ENCODE measurements around the gene CHD9. TPM values are rescaled to one million over a fixed set of nuclear protein-coding genes. Genes with fewer than 3 reads are reported as not detected.

CHD9 gene
- total RNA-seq, 1 experiment from 2014 or later, result 18.9 TPM

DNA sequence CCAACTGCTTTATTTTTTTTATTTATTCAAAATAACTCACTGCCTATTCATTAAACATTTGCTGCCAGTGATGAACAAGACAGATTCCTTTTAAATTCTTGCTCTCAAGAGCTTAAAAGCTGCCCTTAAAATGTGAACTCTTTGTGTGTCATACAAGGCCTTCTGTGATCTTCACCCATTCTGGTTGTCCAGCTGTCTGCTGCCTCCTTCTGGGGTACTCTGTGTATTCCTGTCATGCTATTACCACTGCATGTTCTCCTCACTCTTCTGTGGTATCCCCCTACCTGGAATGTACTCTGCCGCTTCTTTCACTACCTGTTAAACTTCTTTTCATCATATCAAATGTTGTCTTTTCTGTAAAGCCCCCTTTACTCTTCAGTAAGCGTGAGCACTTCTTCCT lies 165.8 kb downstream of the CHD9 start:
- Histone ChIP-seq H3K27ac (ENCODE audit: low read depth, low read length) (no peak overlapping the region), H2AFZ (ENCODE audit: low read depth, low read length, poor library complexity, severe bottlenecking) (no peak overlapping the region), H3K9me2 (ENCODE audit: insufficient read depth) (no peaks in the 10 kb centered on the region), H3K79me2 (ENCODE audit: insufficient read depth, low read length) (no peaks in the 10 kb centered on the region; the same call in 1 of the 2 replicates), H3K9me3 (ENCODE audit: control insufficient read depth in 1 of 2, insufficient read depth in 1 of 2, low read depth in 1 of 2, low read length in 2 of 2) (no peaks in the 10 kb centered on the region), H3K27me3 (ENCODE audit: insufficient read depth, low read length) (no peaks in the 10 kb centered on the region), H3K36me3 (ENCODE audit: control insufficient read depth in 1 of 2, insufficient read depth in 2 of 2, low read length in 2 of 2) (no peaks in the 10 kb centered on the region), H4K20me1 (ENCODE audit: insufficient read depth) (no peaks in the 10 kb centered on the region), H3K4me3 (replicated peaks in 1 of 2; ENCODE audit: low read depth in 1 of 2, low read length in 2 of 2) (no peak overlapping the region), H3K9ac (ENCODE audit: low read length) (no peak overlapping the region), H3K4me2 (ENCODE audit: low read length) (no peak overlapping the region), H3K4me1 (ENCODE audit: control insufficient read depth in 1 of 2, insufficient read depth in 2 of 2, low read length in 2 of 2) (0 out of 4 replicates have a peak, but pooled peaks cover 0 to 3% of the 10 kb centered on the region in 2 experiments)
- TF ChIP-seq, protein P1, sequence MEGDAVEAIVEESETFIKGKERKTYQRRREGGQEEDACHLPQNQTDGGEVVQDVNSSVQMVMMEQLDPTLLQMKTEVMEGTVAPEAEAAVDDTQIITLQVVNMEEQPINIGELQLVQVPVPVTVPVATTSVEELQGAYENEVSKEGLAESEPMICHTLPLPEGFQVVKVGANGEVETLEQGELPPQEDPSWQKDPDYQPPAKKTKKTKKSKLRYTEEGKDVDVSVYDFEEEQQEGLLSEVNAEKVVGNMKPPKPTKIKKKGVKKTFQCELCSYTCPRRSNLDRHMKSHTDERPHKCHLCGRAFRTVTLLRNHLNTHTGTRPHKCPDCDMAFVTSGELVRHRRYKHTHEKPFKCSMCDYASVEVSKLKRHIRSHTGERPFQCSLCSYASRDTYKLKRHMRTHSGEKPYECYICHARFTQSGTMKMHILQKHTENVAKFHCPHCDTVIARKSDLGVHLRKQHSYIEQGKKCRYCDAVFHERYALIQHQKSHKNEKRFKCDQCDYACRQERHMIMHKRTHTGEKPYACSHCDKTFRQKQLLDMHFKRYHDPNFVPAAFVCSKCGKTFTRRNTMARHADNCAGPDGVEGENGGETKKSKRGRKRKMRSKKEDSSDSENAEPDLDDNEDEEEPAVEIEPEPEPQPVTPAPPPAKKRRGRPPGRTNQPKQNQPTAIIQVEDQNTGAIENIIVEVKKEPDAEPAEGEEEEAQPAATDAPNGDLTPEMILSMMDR (IDR thresholded peaks at IDR 0.05 in 2 of 3, conservative IDR thresholded peaks at IDR 0.05 in 1 of 3; ENCODE audit: borderline replicate concordance in 1 of 3, insufficient read depth in 1 of 3, low read depth in 2 of 3, low read length in 2 of 3), result peak in 1 of 3 experiments; percentile 5; a peak in 1 of 6 replicates
- peak; percentile 24; the same call in 1 of the 2 replicates for TF ChIP-seq RAD21 (IDR thresholded peaks at IDR 0.05; ENCODE audit: low read depth)
- no peak for TF ChIP-seq YY1 (IDR thresholded peaks at IDR 0.05; ENCODE audit: extremely low read depth, insufficient replicate concordance, low read depth, low read length)
- no TSS peak for BruUV-seq (replicated peaks)
- DNase-seq (ENCODE audit: low read depth, low spot score), result no peak
- intact Hi-C loops (cut with micrococcal nuclease), result no loop called here
- no peak for ATAC-seq
- ChIA-PET RAD21 (ENCODE audit: low non-redundant PET in 1 of 2, low total read pairs in 2 of 2, uncharacterized antibody in 2 of 2, unreplicated experiment in 2 of 2) (no interaction called here), POLR2A (no interaction called here), CTCF (interaction anchor here (1.0 kb wide), 1 partner anchor 63 kb away, joined by 3 read pairs; no protein-coding TSS in a partner anchor)

DNA sequence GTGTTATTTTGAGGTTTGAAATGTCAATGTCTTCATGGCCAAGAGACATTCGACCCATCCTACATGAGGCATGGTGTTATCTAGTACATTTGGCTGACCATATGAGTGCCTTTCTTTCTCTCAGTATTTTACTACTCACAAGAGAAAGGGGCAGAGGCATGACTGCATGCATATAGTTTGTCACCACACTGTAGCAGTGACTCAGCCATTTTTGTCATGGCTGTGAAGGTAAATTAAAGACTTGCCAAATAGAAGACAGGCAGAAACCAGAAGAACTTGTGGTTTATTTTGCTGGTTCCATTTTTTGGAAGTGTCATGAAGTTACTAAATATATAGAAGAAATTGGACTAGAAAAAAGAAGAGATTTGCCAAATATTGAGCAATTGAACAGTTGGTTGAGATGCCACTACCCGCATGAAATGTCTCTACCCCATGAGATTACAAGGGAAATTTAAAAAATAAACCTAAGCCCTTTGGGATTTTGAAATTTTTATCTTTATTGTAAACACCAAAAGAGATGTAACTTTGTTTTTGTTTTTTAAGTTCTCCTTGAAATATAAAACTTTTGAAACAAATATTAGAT lies 170.3 kb downstream of the CHD9 start:
- Histone ChIP-seq H2AFZ (ENCODE audit: low read depth, low read length, poor library complexity, severe bottlenecking) (no peak overlapping the region), H3K27me3 (ENCODE audit: insufficient read depth, low read length) (no peaks in the 10 kb centered on the region), H3K9ac (ENCODE audit: low read length) (no peak overlapping the region), H3K79me2 (ENCODE audit: insufficient read depth, low read length) (no peaks in the 10 kb centered on the region), H3K27ac (ENCODE audit: low read depth, low read length) (no peak overlapping the region), H3K36me3 (ENCODE audit: control insufficient read depth in 1 of 2, insufficient read depth in 2 of 2, low read length in 2 of 2) (peaks cover 3 to 7% of the 10 kb centered on the region in 2 experiments; a peak in 2 of 4 replicates), H3K4me2 (ENCODE audit: low read length) (no peak overlapping the region), H3K9me2 (ENCODE audit: insufficient read depth) (no peaks in the 10 kb centered on the region), H3K4me3 (replicated peaks in 1 of 2; ENCODE audit: low read depth in 1 of 2, low read length in 2 of 2) (no peak overlapping the region), H3K9me3 (ENCODE audit: control insufficient read depth in 1 of 2, insufficient read depth in 1 of 2, low read depth in 1 of 2, low read length in 2 of 2) (no peaks in the 10 kb centered on the region), H4K20me1 (ENCODE audit: insufficient read depth) (no peaks in the 10 kb centered on the region), H3K4me1 (ENCODE audit: control insufficient read depth in 1 of 2, insufficient read depth in 2 of 2, low read length in 2 of 2) (0 out of 4 replicates have a peak, but pooled peaks cover 0 to 3% of the 10 kb centered on the region in 2 experiments)
- intact Hi-C loops (cut with micrococcal nuclease), result no loop called here
- no TSS peak for BruUV-seq (replicated peaks)
- CTCF ChIA-PET, result no interaction called here
- DNase-seq (ENCODE audit: low read depth, low spot score), result no peak
- TF ChIP-seq JUND (IDR thresholded peaks at IDR 0.05) (no peak), EGR1 (IDR thresholded peaks at IDR 0.05; ENCODE audit: low read depth) (no peak), ELF1 (IDR thresholded peaks at IDR 0.05; ENCODE audit: borderline replicate concordance, low read depth) (no peak), TCF7L2 (IDR thresholded peaks at IDR 0.05; ENCODE audit: borderline replicate concordance, extremely low read depth, insufficient read depth, insufficient read length) (no peak), ZFX (IDR thresholded peaks at IDR 0.05) (no peak)
- TF ChIP-seq, protein P2, sequence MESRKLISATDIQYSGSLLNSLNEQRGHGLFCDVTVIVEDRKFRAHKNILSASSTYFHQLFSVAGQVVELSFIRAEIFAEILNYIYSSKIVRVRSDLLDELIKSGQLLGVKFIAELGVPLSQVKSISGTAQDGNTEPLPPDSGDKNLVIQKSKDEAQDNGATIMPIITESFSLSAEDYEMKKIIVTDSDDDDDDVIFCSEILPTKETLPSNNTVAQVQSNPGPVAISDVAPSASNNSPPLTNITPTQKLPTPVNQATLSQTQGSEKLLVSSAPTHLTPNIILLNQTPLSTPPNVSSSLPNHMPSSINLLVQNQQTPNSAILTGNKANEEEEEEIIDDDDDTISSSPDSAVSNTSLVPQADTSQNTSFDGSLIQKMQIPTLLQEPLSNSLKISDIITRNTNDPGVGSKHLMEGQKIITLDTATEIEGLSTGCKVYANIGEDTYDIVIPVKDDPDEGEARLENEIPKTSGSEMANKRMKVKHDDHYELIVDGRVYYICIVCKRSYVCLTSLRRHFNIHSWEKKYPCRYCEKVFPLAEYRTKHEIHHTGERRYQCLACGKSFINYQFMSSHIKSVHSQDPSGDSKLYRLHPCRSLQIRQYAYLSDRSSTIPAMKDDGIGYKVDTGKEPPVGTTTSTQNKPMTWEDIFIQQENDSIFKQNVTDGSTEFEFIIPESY (IDR thresholded peaks at IDR 0.05; ENCODE audit: extremely low read depth, insufficient replicate concordance, low read length), result no peak
- TF ChIP-seq, protein P3, sequence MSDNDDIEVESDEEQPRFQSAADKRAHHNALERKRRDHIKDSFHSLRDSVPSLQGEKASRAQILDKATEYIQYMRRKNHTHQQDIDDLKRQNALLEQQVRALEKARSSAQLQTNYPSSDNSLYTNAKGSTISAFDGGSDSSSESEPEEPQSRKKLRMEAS (IDR thresholded peaks at IDR 0.05), result no peak
- TF ChIP-seq, protein P4, sequence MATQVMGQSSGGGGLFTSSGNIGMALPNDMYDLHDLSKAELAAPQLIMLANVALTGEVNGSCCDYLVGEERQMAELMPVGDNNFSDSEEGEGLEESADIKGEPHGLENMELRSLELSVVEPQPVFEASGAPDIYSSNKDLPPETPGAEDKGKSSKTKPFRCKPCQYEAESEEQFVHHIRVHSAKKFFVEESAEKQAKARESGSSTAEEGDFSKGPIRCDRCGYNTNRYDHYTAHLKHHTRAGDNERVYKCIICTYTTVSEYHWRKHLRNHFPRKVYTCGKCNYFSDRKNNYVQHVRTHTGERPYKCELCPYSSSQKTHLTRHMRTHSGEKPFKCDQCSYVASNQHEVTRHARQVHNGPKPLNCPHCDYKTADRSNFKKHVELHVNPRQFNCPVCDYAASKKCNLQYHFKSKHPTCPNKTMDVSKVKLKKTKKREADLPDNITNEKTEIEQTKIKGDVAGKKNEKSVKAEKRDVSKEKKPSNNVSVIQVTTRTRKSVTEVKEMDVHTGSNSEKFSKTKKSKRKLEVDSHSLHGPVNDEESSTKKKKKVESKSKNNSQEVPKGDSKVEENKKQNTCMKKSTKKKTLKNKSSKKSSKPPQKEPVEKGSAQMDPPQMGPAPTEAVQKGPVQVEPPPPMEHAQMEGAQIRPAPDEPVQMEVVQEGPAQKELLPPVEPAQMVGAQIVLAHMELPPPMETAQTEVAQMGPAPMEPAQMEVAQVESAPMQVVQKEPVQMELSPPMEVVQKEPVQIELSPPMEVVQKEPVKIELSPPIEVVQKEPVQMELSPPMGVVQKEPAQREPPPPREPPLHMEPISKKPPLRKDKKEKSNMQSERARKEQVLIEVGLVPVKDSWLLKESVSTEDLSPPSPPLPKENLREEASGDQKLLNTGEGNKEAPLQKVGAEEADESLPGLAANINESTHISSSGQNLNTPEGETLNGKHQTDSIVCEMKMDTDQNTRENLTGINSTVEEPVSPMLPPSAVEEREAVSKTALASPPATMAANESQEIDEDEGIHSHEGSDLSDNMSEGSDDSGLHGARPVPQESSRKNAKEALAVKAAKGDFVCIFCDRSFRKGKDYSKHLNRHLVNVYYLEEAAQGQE (IDR thresholded peaks at IDR 0.05; ENCODE audit: low read depth), result no peak
- POLR2A ChIA-PET, result no interaction called here
- no peak; the same call in 1 of the 2 replicates for ATAC-seq
- RAD21 ChIA-PET (ENCODE audit: low non-redundant PET in 1 of 2, low total read pairs in 2 of 2, uncharacterized antibody in 2 of 2, unreplicated experiment in 2 of 2), result no interaction called here

Data from HCT116 (cell line).